Kidney capillary endothelial cell (primary cell): ENCODE data around the gene RPL4.
"Not testable (repeated sequence)": the region's sequence is repeated elsewhere in the genome, so short reads cannot be mapped to it uniquely, and the experiment has no call there.

ENCODE experiments used
- DNase-seq: peaks from one replicate; pipeline ENCODE4 v3.0.0-alpha.2; 2018; ENCODE audit warnings: low spot score

Gene RPL4

DNA sequence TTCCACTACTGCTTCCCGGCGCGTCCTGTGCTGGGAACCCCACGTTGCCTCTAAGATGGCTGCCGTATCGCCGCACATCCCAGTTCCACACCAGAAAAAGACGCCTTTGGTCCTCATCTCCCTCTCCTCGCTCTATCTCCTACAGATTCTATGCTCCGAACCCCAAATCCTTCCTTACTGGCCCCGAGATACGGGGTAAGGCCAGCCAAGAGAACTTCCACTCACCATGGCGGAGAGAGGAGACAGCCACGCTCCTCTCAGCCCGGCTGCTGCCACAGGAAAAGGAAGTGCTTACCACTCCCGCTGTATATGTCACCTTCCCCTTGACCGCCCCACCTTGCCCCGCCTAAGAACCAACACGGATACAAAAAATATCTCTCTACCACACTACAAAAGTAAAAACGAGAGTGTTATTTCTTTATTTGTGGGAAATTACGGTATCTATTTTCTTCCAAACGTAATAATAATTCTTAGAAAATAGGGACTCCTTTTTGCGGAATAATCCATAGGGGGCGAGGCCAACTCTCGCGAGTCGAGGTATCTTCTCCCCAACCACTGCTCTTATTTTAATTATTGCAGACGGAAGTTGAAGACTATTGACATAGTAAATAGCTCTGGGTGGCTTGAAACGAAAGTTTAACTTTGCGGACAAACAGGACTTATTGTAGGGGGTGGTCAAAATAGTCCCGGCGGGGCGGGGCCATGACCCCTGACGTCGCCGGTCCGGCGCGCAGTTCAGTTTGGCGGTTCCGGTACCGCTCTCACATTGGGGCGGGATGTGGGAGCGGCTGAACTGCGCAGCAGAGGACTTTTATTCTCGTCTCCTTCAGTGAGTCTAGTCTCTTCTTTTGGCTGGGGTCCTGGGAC, at the start of gene RPL4, which contains the start of gene ZWILCH:
Gene RPL4 (minus strand): TSS at position 293 of the 867 bp plus-strand sequence. CDS start 65 bp downstream, at position 228.
Gene ZWILCH (plus strand): TSS at position 764 of the 867 bp plus-strand sequence. CDS start 13 bp downstream, at position 777.
- peak; percentile 88 for DNase-seq

DNA sequence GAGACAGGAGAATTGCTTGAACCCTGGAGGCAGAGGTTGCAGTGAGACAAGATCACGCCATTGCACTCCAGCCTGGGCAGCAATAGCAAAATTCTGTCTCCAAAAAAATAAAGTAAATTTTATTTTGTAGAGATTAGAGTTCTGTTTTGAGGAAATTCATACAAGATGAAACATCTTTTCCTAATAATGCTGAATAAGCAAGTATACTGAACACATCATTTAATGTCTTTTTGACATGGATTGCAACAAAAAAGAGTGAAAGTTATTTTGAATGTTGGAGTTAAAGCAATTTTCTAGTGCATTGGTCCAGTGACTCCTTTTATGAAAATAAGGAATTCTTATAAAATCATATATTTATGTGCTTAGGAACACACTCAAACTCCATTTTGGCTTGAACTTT, 40.6 kb upstream of the RPL4 start:
- no peak for DNase-seq

DNA sequence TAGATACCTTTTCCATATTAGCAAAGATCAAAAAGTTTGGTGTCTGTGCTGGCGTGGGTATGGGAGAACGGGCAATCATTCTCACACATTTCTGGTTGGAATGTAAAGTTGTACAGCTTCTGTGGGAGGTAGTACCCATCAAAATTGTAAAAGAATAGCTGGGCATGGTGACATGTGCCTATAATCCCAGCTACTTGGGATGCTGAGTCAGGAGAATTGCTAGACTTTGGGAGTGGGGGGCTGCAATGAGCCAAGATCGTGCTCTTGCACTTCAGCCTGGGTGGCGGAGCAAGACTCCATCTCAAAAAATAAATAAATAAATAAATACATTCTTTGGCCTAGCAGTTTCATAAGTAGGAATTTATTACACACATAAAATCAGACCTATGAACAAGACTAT, 38.2 kb upstream of the RPL4 start:
- DNase-seq = no peak

DNA sequence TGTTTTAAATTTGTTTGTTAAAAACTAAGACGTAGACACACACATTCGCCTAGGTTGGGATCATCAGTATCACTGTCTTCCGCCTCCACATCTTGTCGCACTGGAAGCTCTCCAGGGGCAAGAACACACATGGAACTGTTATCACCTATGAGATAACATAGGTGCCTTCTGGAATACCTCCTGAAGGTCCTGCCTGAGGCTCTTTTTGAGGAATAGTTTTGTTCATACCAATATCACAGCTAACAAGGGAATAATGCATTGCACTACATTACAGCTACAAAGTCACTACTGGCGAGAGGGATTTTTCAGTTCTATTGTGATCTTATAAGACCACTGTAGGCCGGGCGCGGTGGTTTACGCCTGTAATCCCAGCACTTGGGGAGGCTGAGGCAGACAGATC, 30.4 kb upstream of the RPL4 start:
- DNase-seq = no peak

DNA sequence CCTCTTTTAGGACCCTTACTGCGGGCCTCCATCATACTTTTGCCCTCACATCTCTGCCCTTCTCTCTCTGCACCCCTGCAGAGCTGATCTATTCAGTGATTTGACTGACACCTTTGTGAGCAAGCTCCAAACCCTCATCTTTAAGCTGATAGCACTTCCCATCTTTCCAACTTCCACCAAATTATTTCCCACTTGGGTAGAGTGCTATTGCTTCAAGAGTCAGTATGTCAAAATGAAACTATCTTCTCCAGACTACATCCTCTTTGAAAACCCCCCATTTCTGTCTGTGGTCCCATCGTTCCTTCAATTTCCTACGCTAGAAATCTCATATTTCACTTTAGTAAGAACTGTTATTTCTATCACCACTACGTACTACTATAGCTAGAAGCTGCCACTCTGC, 20.2 kb upstream of the RPL4 start:
- DNase-seq = no peak

DNA sequence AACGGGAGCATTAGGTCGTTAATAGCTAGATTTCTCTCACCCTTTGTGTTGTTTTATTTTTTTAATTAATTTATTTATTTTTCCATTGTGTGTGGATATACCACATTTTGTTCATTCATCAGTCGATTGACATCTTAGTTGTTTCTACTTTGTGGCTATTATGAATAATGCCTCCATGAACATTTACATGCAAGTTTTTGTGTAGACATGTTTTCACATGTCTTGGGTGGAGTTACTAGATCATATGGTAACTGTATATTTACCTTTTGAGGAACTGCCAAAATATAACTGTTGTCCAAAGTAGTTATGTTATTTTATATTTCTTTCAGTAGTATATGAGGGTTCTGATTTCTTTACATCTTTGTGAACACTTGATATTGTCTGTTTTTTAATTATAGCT, 19.3 kb upstream of the RPL4 start:
- no peak for DNase-seq

DNA sequence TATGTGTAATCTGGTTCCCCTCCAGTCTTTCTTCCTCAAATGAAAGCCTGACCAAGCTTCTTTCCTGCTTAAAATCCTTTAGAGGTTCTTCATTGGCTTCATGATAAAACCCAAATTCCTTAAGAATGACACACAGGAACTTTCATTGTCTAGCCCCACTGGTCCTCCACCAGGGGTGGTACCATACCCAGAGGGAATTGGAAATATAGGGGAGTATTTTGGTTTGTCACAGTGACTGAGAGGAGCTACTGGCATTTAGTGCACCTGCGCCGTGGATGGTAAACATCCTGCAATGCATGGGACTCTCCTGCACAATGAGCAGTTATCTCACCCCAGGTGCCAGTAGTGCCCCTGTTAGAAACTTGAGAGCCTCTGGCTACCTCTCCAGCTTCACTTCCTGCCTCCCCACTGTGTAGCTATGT, 11.3 kb upstream of the RPL4 start:
- peak; percentile 76 for DNase-seq

DNA sequence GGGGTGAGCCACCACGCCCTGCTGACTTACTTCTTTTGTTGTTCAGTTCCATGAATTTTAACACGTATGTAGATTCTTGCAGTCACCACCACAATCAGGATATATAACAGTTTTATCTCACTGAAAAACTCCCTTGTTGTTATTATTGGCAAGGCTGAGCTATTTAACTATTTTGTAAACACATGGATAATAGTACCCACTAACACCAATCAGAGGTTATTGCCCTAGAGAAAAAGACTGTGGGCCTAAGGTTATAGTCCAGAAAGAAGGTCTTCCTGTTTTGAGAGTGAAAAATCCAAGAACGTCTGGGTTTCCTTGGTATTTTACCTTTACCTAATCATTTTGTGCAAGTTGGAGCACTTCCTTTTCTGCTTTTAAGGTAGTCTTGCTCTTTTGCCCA, 9.9 kb upstream of the RPL4 start:
- DNase-seq = no peak

DNA sequence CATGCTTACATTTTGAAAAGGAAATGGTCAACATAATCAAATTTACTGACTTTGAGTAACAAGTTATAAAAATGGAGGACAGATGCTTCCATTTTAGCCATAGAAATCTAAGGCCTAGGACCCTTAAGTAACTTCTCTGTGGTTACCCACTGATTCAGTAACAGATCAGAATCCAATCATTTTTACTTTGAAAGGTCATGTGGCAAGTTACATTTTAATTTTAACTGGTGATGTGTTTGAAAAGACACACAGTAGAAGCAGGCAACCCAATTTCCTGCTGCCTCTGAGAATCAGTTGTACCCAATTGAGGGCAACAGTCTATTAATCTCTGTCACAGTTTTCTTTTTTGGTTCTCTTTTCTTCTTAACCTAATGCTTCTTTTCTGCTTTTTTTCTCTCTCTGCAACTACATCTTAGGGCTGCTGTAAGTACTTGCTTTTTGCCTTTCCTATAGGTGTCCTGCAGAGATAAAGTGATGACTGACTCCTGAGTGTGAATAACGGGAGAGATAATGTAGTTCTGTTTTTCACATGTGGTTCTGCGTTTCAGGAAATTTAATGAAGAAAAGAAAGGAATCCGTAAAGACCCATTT, 3.7 kb upstream of the RPL4 start:
- no peak for DNase-seq

DNA sequence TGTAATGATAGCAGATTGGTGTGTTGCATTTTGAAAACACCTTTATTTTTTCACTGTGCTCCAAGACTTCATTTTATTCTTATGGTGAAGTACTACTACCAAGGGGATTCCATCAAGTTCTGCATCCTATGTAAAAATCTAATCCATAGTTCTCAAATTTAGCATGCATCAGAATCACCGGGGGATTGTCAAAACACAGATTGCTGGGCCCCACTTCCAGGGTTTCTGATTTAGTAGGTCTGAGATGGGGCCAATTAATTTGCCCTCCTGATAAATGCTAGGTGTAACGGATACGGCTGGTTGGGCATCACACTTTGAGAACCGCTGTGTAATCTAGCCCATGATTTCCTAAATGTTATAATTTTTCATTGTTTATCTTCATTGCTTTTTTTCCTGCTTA, 1.2 kb upstream of the RPL4 start:
- DNase-seq = no peak

DNA sequence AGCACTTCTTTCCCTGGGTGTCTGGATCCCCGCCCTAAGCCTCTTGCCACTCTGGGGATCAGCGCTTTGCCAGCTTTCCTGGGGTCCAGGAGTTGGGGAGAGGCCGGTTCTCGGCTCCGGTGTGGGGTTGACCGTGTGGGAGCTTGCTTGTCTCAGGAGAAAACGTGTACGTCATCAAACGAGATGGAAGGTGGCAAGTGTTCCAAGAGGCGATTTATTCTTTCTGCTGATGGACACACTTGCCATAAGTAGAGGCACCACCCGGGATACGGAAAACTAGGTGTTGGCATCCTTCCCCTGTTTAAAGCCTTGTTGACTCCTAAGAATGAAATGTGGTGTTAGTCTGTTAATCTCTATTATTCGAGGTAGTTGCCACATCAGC, 766 bp upstream of the RPL4 start:
- peak; percentile 38 for DNase-seq

DNA sequence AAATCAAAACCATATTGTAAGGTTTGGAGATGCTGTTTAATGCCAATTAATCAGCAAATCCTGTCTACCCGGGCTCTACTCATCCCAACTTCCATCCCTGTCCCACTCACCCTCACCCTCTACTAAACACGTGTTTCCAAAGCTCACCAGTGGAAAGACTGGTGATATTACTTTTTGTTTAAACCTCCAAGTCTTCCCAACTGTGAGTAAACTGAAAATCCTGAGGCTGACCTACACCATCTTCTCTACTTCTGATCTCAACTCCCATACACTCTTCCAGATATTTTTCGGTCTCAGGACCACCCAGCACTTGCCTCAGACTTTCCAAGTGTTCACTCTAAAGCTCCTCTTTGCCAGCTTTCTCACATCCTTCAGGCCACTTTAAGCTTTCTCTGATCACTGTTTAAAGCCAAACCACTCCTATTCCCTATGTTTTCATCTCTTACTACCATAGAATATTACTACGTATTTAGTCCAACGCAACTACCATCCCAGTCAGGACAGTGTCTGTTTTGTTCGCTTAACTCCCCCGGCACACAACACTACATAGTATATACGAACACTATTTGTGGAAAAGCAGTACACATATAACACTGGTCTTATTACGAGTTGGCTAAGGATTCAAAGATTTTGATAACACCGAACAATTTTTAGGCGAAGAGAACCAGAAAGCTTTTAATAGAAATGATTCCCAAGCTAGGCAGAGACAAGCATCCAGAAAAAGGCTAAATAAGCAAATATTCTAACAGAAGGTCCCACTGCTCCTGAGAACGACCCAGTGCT, 684 bp downstream of the RPL4 start:
- DNase-seq = no peak

DNA sequence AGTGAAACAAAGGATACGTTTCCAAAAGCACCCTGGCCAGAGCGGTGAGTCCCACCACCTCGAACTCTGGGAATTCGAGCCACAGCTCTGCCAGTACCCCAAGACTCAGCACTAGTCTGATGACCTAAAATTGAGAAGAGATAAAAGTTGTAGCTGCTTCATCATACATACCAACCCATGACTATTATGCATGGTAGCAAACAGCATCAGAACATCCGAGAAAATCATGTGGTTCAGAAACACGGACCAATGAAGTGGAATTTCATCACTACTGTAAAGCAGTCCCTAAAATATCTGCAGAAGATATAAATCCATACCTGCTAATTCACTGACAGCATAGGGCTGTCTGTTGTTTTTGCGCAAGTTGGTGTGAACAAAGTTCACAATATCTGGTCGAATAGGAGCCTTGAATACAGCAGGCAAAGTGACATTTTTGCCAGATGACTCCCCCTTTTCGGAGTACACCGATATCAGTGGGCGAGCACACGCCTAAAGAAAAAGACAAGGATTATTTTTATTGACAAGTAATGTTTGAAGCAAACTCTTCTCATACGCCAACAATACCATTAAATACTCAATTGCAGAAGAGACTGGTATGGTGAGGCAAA, 1.5 kb downstream of the RPL4 start:
- not testable (repeated sequence) for DNase-seq

DNA sequence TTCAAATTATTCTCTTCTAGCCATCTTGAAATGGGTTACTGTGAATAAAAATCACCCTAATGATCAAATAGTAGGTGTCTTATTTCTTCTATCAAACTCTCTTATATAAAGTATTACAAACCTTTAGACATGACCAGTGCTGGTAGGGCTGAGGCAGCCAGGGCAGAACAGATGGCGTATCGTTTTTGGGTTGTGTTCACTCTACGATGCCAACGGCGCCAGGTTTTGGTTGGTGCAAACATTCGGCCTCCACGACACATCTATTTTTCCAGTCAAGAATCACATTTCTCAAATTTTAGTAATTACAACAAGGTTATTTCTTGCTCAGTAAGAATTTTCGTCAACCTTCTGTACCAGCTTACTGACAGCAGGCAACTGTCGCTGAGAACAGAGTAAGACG, 2.2 kb downstream of the RPL4 start:
- DNase-seq = no peak

DNA sequence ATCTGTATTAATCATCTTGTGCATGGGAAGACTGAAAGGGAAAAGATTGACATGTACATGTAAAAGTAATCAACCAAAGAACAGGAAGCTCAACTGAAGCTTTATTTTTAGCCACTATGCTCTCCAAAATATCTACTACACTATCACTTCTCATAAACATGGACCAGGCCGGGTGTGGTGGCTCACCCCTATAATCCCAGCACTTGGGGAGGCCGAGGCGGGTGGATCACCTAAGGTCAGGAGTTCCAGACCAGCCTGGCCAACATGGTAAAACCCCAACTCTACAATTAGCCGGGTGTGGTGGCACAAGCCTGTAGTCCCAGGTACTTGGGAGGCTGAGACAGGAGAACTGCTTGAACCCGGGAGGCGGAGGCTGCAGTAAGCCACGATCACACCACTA, 4.3 kb downstream of the RPL4 start:
- not testable (repeated sequence) for DNase-seq

DNA sequence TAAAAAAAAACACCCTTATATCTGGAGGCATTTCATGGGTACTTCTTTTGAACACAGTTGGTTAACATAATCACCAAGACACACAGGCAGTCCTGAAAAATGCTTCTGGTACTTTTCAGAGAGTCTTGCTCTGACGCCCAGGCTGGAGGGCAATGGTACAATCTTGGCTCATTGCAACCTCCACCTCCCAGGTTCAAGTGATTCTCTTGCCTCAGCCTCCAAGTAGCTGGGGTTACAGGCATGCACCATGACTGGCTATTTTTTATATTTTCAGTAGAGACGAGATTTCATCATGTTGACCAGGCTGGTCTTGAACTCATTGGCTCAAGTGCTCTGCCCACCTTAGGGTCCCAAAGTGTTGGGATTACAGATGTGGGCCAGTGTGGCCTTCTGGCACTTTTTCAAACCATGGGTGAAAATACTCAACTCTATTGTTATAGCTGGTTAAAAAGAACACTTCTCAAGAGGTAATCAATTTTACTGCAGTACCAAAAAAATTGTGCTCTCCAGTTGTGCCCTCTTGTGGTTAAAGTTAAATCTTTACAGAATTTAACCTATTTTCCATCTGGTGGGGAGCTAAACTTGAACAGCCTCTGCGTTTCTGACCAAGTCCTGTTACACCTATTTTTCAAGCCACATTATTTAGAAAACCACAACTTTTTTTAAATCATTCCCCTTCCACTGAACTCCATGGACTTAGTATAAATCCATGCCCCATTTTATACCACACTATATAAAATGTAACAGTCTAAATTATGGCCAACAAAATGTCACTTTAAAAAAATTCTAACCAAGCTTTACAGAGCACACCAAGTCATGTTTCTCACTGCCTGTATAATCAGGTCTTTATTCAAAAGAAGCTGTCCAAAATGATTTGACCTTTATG, 5.9 kb downstream of the RPL4 start:
- DNase-seq = no peak

DNA sequence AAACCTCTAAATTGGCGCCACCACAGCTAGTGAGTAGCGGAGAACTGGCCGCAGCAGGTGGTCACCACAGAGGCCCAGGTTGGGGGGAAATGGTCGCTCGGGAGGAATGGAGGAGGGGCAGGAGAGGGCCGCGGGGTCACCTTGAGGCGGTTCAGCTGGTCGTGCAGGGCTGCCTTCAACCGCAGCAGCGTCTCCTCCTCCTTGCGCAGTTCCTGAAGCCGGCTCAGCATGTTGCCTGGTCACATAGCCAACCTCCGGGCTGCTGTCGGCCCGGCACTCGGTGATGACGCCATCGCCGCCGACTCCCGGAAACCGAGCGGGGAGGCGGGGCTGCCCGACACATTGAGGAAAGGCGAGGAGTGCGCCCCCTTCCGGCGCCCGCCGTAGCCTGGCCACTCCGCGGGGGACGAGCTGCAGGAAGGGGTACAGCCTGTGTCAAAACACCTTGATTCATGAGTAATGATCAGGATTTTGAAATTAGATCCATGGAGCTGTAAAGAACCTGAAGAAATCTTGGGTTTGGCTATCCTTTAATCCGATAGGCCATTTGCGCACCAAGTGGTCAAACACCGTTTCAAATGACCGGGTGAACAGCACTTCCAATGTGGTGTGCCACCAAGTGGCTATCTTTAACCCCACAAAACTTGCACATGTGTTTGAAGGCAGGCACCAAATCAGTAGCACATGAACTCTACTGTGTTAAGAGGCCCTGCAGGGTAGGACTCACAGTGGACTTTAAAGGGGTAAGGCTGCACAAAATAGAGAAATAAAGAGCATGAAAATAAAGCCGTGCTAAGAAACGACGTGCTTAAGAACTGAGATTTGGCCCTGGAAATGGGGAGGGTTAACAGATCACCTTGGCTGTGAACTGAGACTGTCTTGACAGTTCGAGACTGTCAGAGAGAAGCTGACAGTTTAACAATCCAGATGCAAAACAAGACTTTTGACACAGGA, 6.9 kb downstream of the RPL4 start, which contains the start of gene SNAPC5:
Gene SNAPC5 (minus strand): TSS at position 261 of the 954 bp plus-strand sequence. CDS start 31 bp downstream, at position 230.
- peak; percentile 90 for DNase-seq

DNA sequence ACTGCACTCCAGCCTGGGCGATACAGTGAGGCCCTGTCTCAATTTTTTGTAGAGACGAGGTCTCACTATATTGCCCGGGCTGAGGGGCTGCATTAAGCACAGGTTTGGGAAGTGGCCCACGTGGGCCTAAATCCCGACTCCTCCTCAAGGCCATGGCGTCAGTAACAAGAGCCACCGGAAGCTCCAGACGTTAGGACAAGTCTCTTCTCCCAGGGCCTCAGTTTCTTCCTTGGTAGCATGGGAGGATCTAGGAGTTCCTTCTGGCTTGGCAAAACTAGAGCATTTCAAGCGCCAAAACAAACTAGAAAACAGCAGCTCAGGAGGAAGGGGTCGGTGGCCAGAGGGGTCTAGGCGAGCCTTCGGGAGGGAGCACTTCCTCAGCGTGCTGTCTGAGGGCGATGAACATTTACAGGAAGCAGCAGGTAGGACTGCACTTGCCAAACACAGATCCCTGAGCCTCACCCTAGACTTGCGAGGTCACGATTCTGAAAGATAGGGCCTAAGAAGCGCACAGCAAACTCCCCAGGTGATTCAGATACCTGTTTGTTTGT, 7.6 kb downstream of the RPL4 start:
- no peak for DNase-seq

DNA sequence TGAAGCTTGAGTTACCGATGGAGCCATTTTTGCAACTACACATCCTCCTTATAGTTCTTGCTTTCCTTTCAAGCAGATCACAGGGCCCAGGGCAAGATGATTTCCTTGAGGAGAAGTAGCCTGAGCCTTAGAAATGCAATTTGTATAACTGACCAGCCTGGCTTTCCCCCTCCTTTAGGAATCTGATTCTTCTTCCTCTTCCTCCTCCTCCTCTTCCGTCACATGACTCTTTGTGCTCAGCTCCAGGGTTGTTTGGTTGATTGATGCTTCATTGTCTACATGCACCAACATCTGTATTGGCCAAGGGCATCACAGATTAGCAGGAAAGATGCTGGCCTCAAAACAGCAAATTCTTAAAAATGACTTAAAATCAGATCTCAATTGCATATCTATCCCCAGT, 10.4 kb downstream of the RPL4 start:
- DNase-seq = no peak

DNA sequence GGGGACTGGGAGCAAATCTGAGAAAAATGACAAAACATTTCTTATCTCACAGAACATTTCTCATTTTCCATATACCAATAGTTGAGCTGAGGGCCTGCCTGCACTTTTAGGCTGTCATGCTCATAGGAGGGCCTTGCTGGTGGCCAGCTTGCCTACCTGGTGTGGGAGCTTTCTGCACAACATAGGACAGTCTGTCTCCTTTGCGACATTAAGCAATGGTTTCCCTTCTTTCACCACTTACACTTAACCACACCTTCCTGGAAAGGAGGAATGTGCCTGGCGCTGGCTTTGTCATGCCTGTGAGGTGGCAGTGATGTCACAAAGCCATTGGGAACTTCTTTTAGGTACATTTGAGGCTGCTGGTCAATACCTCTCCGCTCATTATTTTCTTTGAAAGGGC, 12.8 kb downstream of the RPL4 start:
- no peak for DNase-seq
